Tibial nerve (tissue), 4 donors: ENCODE data around the gene VOPP1. TPM values are rescaled to one million over a fixed set of nuclear protein-coding genes. Genes with fewer than 3 reads are reported as not detected.
A peak's percentile ranks its signal among the peaks of the same experiment; 100 is the strongest.
"Not testable (repeated sequence)": the region's sequence is repeated elsewhere in the genome, so short reads cannot be mapped to it uniquely, and the experiment has no call there.

Experiments
- DNase-seq, 2 donors: peaks; one replicate each; pipeline ENCODE4 v3.0.0-alpha.2; 2019; ENCODE audit warnings: low spot score in 2 of 2
- H3K27ac ChIP-seq, 4 donors: fragments of 200-600 bp; sonication (generic) in 3 of 4; one replicate each; pipeline ENCODE4 v1.5.1; 2017 to 2019; ENCODE audit warnings: mild to moderate bottlenecking in 1 of 4
- H3K27me3 ChIP-seq, 2 donors: fragments of 200-600 bp; sonication (generic) in 1 of 2; one replicate each; pipeline versions ENCODE4 v1.5.1 to v1.6.0; 2017 to 2019
- H3K36me3 ChIP-seq, 3 donors: fragments of 200-600 bp; sonication (generic); one replicate each; pipeline ENCODE4 v1.5.1; 2018 to 2019
- H3K4me1 ChIP-seq, 4 donors: fragments of 200-600 bp; sonication (generic) in 3 of 4; one replicate each; pipeline ENCODE4 v1.5.1; 2017 to 2019
- H3K4me3 ChIP-seq, 4 donors: fragments of 200-600 bp; sonication (generic) in 3 of 4; one replicate each; pipeline ENCODE4 v1.5.1; 2017 to 2019; ENCODE audit warnings: mild to moderate bottlenecking in 1 of 4, moderate library complexity in 1 of 4
- H3K9me3 ChIP-seq, 4 donors: fragments of 200-600 bp; sonication (generic) in 3 of 4; one replicate each; pipeline ENCODE4 v1.5.1; 2017 to 2019
- CTCF ChIP-seq, 5 experiments: fragments of 200-600 bp in 3 of 5; fragments of 450-650 bp in 2 of 5; sonication (generic) in 3 of 5; IDR thresholded peaks; one replicate each; pipeline ENCODE4 v1.5.1; 2016 to 2019; ENCODE audit warnings: antibody characterized with exemption in 5 of 5, mild to moderate bottlenecking in 3 of 5, moderate library complexity in 2 of 5
- EP300 ChIP-seq, 2 donors: sonication (generic); formaldehyde crosslinking; IDR thresholded peaks; one replicate each; pipeline ENCODE4 v1.6.1; 2017; ENCODE audit warnings: antibody characterized with exemption in 2 of 2, mild to moderate bottlenecking in 1 of 2
- POLR2A ChIP-seq, 2 donors: fragments of 450-650 bp; IDR thresholded peaks; one replicate each; pipeline ENCODE4 v1.6.1; 2017; ENCODE audit warnings: antibody characterized with exemption in 2 of 2, mild to moderate bottlenecking in 2 of 2, moderate library complexity in 2 of 2
- WGBS, 2 donors: methylation state at CpG; one replicate each; pipeline ENCODE4 v1.1.5; 2018; 5-methylcytosine and 5-hydroxymethylcytosine counted together
- total RNA-seq, 4 donors: library from RNA; depleted of rRNA; stranded (reverse); fragments of >200 nt; gene quantifications; one replicate each; pipeline ENCODE4 v1.1.0, GENCODE V29; 2016

Gene VOPP1
- total RNA-seq, 4 donors from 2014 or later = 49.2 to 58.5 (median 54.8) TPM

GRCh38 chr7:55474944-55475854 is 97.1 kb downstream of the VOPP1 start:
- Histone ChIP-seq H3K4me3 (no peak overlapping the region), H3K27me3 (no peaks in the 10 kb centered on the region), H3K4me1 (peaks cover 0 to 7% (median under 1%) of the 10 kb centered on the region in 4 donors), H3K9me3 (no peaks in the 10 kb centered on the region), H3K36me3 (peaks cover 0 to 52% (median 2%) of the 10 kb centered on the region in 3 donors), H3K27ac (peak overlapping the region in 2 of 4 donors; percentile 49 to 60)
- 86 to 90% methylated on average over 22 of the region's 22 CpGs for WGBS, 2 donors
- TF ChIP-seq CTCF (IDR thresholded peaks at IDR 0.05) = no peak
- TF ChIP-seq EP300 (IDR thresholded peaks at IDR 0.05) = no peak
- TF ChIP-seq POLR2A (IDR thresholded peaks at IDR 0.05) = no peak
- no peak for DNase-seq

DNA sequence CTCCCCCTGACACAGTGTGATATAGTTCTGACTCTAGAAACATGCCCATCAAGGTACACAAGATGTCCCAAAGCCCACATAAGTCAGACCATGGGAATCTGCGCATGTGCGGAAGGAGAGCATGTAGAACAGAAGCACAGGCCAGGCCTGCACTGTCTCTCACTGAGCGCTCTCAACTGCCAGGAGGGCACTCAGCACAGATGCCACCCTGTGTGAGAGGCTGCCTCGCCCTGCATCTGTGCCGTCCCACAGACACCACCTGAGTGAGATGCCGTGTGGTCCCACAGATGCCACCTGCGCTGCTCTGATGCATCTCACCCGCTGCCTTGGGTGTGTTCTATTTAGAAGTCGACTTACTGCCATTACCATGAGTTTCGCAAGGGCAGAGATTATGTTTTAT is 98.4 kb downstream of the VOPP1 start:
- 95 to 96% methylated on average over 10 of the region's 10 CpGs for WGBS, 2 donors
- H3K4me1 ChIP-seq = peaks cover 0 to 8% (median 3%) of the 10 kb centered on the region in 4 donors

GRCh38 chr7:55472928-55473725 is 99.2 kb downstream of the VOPP1 start:
- no peaks in the 10 kb centered on the region for H3K9me3 ChIP-seq
- H3K27ac ChIP-seq = no peak overlapping the region
- no peak for DNase-seq
- no peaks in the 10 kb centered on the region for H3K27me3 ChIP-seq
- TF ChIP-seq POLR2A (IDR thresholded peaks at IDR 0.05) (no peak), EP300 (IDR thresholded peaks at IDR 0.05) (no peak), CTCF (IDR thresholded peaks at IDR 0.05) (no peak)
- no peak overlapping the region for H3K4me3 ChIP-seq
- H3K36me3 ChIP-seq = peaks cover 0 to 69% (median 2%) of the 10 kb centered on the region in 3 donors
- H3K4me1 ChIP-seq = peaks cover 0 to 8% (median 0%) of the 10 kb centered on the region in 4 donors
- WGBS, 2 donors = 93 to 94% methylated on average over 19 to 24 of the region's 25 CpGs

More for the DNA sequence above, 98.4 kb downstream of the VOPP1 start:
- no peak overlapping the region for H3K27ac ChIP-seq
- no peak for DNase-seq
- H3K27me3 ChIP-seq = no peaks in the 10 kb centered on the region
- no peak for TF ChIP-seq EP300 (IDR thresholded peaks at IDR 0.05)
- no peak for TF ChIP-seq CTCF (IDR thresholded peaks at IDR 0.05)
- no peak for TF ChIP-seq POLR2A (IDR thresholded peaks at IDR 0.05)
- no peaks in the 10 kb centered on the region for H3K9me3 ChIP-seq
- peaks cover 0 to 61% (median 2%) of the 10 kb centered on the region in 3 donors for H3K36me3 ChIP-seq
- H3K4me3 ChIP-seq = no peak overlapping the region

GRCh38 chr7:55472406-55472805 is 99.9 kb downstream of the VOPP1 start:
- H3K4me1 ChIP-seq, DNase-seq, H3K9me3 ChIP-seq, H3K27me3 ChIP-seq, H3K27ac ChIP-seq, H3K4me3 ChIP-seq: not testable (repeated sequence)
- peaks cover 0 to 75% (median 2%) of the 10 kb centered on the region in 3 donors for H3K36me3 ChIP-seq
- WGBS, 2 donors = no CpG with 5 or more reads among the region's 14 CpGs

GRCh38 chr7:55471594-55471993 is 100.7 kb downstream of the VOPP1 start:
- WGBS, 2 donors = 73 to 90% methylated on average over 2 of the region's 9 CpGs
- not testable (repeated sequence) for H3K4me1 ChIP-seq, H3K9me3 ChIP-seq, DNase-seq, H3K27me3 ChIP-seq, H3K4me3 ChIP-seq, H3K27ac ChIP-seq
- peaks cover 0 to 75% (median 2%) of the 10 kb centered on the region in 3 donors for H3K36me3 ChIP-seq
